Glutamatergic neuron (in vitro differentiated cells): Measurements from ENCODE around the gene MAP3K5. TPM values are rescaled to one million over a fixed set of nuclear protein-coding genes. Genes with fewer than 3 reads are reported as not detected.

ENCODE experiments used
- DNase-seq: peaks from one replicate; pipeline ENCODE4 v3.0.0; 2022
- H3K27ac Mint-ChIP-seq: one replicate; pipeline ENCODE4 v1.8.0; 2020; ENCODE audit warnings: mild to moderate bottlenecking, mixed read lengths, inconsistent platforms; ENCODE audit not compliant: unreplicated experiment
- H3K27me3 Mint-ChIP-seq: one replicate; pipeline ENCODE4 v1.8.0; 2020; ENCODE audit warnings: mild to moderate bottlenecking, moderate library complexity, mixed read lengths, inconsistent platforms; ENCODE audit not compliant: unreplicated experiment
- H3K36me3 Mint-ChIP-seq: one replicate; pipeline ENCODE4 v1.8.0; 2020; ENCODE audit warnings: mild to moderate bottlenecking, mixed read lengths, inconsistent platforms; ENCODE audit not compliant: unreplicated experiment
- H3K4me1 Mint-ChIP-seq: one replicate; pipeline ENCODE4 v1.8.0; 2020; ENCODE audit warnings: mild to moderate bottlenecking, low read depth, mixed read lengths, inconsistent platforms; ENCODE audit not compliant: unreplicated experiment
- H3K4me3 Mint-ChIP-seq: one replicate; pipeline ENCODE4 v1.8.0; 2020; ENCODE audit warnings: mild to moderate bottlenecking, mixed read lengths, inconsistent platforms; ENCODE audit not compliant: unreplicated experiment
- H3K9me3 Mint-ChIP-seq: one replicate; pipeline ENCODE4 v1.8.0; 2020; ENCODE audit warnings: mild to moderate bottlenecking, moderate library complexity, mixed read lengths, inconsistent platforms; ENCODE audit not compliant: unreplicated experiment
- total RNA-seq: library from RNA; stranded (reverse); fragmentation: NEBNext Ultra II Directional; extraction: Animal tissue kit (Norgen Biotek cat#: 25700); gene quantifications from one replicate; pipeline ENCODE4 v1.2.1, GENCODE V29; 2021; ENCODE audit not compliant: unreplicated experiment
- TF ChIP-seq, protein P1 (sequence below): fragments of 200-600 bp; sonication (generic); IDR thresholded peaks from one replicate; pipeline ENCODE4 v1.5.0; 2021; ENCODE audit not compliant: partially characterized antibody, unreplicated experiment

The MAP3K5 gene
- total RNA-seq, 1 donor from 2014 or later = 0.66 TPM

DNA sequence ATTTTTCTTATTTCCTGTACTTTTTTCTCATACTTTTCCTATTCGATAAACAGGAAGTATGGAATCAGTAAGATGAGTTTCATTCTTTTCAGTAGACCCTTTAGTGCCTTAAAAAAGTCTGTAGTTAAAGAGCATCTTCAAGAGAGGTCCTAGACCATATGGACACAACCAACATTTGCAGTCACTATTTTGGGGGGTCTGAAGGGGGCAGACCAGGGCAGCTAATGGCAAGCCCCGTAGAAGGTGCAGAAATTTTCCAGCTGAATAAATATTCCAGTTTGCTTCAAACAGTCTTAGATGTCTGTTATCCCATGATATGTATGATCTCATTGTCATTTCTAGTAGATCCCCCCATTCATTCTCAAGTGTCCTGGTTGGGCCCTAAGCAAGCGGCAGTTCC lies 52.8 kb downstream of the MAP3K5 start:
- Mint-ChIP-seq H3K9me3 (no peaks in the 10 kb centered on the region), H3K27ac (no peak overlapping the region), H3K27me3 (no peaks in the 10 kb centered on the region), H3K36me3 (no peaks in the 10 kb centered on the region), H3K4me1 (no peaks in the 10 kb centered on the region), H3K4me3 (no peak overlapping the region)
- no peak for DNase-seq
- TF ChIP-seq, protein P1, sequence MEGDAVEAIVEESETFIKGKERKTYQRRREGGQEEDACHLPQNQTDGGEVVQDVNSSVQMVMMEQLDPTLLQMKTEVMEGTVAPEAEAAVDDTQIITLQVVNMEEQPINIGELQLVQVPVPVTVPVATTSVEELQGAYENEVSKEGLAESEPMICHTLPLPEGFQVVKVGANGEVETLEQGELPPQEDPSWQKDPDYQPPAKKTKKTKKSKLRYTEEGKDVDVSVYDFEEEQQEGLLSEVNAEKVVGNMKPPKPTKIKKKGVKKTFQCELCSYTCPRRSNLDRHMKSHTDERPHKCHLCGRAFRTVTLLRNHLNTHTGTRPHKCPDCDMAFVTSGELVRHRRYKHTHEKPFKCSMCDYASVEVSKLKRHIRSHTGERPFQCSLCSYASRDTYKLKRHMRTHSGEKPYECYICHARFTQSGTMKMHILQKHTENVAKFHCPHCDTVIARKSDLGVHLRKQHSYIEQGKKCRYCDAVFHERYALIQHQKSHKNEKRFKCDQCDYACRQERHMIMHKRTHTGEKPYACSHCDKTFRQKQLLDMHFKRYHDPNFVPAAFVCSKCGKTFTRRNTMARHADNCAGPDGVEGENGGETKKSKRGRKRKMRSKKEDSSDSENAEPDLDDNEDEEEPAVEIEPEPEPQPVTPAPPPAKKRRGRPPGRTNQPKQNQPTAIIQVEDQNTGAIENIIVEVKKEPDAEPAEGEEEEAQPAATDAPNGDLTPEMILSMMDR = no peak

DNA sequence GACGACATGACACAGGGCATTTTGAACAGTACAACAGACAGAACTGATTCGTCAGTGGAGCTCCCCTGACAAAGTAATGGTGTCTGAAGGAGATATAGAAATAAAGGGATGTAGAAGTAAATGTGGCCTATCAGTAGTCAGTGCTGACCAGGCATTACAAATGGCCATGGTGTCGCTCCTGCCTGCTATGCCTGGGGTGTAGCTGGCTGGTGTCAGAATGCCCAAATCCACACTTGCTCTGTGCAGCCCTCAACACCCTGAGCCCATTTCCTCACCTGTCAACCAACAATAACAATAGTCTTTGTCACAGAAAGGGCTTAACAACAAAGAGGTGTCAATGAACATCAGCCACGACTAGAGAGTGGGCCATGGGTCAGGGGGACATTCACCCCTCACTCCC lies 53.2 kb downstream of the MAP3K5 start:
- no peak for DNase-seq
- H3K4me3 Mint-ChIP-seq = no peak overlapping the region
- H3K4me1 Mint-ChIP-seq = no peaks in the 10 kb centered on the region
- no peaks in the 10 kb centered on the region for H3K36me3 Mint-ChIP-seq
- TF ChIP-seq, protein P1 = no peak
- no peak overlapping the region for H3K27ac Mint-ChIP-seq
- H3K27me3 Mint-ChIP-seq = no peaks in the 10 kb centered on the region
- no peaks in the 10 kb centered on the region for H3K9me3 Mint-ChIP-seq

DNA sequence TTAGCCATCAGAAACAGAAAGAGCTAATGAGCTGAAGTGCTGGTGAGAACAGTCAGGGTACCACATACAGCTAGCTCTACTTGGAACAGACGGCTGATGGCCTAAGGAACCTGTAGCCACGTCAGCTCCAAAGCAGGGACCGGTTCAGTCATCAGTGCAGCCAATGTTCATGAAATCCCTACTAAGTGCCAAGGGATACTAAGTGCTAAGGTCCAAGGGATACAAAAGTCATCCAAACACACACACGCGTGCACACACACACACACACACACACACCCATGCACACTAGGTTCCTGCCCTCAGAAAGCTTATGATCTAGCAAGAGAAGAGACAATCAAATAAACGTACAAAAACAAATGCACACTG lies 53.6 kb downstream of the MAP3K5 start:
- TF ChIP-seq, protein P1 = no peak
- no peak overlapping the region for H3K4me3 Mint-ChIP-seq
- H3K36me3 Mint-ChIP-seq = no peaks in the 10 kb centered on the region
- no peak for DNase-seq
- no peaks in the 10 kb centered on the region for H3K4me1 Mint-ChIP-seq
- no peak overlapping the region for H3K27ac Mint-ChIP-seq
- H3K9me3 Mint-ChIP-seq = no peaks in the 10 kb centered on the region
- no peaks in the 10 kb centered on the region for H3K27me3 Mint-ChIP-seq

DNA sequence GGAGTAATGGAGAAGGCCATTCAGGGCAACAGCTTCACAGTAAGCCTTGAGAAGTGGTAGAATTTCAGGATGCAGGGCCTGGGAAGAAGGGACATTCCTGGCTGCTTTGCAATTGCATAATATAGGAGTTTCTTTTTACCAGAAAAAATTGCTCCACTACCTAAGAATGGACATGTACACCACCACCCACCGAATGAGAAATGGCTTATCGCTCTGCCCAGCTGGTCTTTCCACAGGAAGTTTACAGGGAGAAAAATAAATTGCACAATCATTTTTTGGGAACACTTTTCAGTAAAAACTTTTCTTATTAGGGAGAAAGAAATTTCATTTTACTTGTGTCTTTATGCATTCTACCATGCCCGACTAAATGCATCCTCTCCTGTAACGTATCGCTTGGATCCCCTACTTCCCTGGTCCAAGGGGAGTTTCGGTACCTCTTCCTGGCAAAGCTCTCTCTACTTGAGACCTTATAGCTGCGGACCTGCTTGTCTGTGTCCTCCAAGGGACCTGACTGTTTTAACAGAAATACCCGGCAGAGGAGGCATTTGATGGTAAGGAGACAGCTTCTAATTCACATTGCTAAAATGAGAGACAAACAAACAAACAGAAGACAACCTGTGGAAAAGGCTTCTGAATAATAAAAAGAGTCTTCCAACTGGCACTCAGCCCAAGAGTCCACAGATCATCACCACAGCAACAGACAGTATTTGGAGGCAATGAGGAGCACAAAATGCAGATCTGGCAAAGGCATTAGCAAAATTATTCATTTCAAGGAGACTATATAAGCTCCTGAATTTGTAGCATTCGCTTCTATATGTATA lies 54.2 kb downstream of the MAP3K5 start:
- Mint-ChIP-seq H3K4me1 (no peaks in the 10 kb centered on the region), H3K36me3 (no peaks in the 10 kb centered on the region), H3K9me3 (no peaks in the 10 kb centered on the region), H3K27ac (no peak overlapping the region), H3K4me3 (no peak overlapping the region), H3K27me3 (no peaks in the 10 kb centered on the region)
- TF ChIP-seq, protein P1 = no peak
- DNase-seq = no peak

DNA sequence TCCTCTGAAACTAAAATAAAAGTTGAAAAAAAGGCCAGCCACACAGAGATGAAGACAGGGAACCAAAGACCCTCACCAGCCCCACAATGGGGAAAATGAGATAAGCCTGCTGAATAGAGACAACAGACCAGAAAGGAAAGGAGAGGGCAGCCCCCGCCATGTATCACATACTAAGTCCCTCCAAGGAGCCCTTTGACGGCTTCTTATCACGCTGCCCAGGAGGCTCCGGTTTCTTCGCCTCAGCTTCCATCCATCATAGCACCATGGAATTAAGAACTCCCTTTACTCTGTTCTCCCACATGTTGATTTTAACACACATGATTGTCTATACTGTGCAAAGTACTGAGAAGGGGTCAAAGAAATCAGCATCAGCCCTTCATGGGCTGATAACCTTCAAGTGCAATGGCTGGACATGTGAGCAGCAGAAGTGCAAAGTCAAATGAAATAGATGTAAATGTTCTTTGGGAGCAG lies 54.9 kb downstream of the MAP3K5 start:
- H3K9me3 Mint-ChIP-seq = no peaks in the 10 kb centered on the region
- H3K27me3 Mint-ChIP-seq = no peaks in the 10 kb centered on the region
- no peak overlapping the region for H3K4me3 Mint-ChIP-seq
- DNase-seq = no peak
- TF ChIP-seq, protein P1 = no peak
- H3K4me1 Mint-ChIP-seq = no peaks in the 10 kb centered on the region
- no peaks in the 10 kb centered on the region for H3K36me3 Mint-ChIP-seq
- no peak overlapping the region for H3K27ac Mint-ChIP-seq
